MM.1S (cell line): ENCODE measurements around the gene FBLL1.

ENCODE experiments used
- DNase-seq: peaks from one replicate; pipeline ENCODE4 v3.0.0-alpha.2; 2015
- H2AFZ ChIP-seq: fragments of 300-600 bp; sonication (generic); 2 replicates; pipeline ENCODE4 v1.6.0; 2016; ENCODE audit warnings: antibody characterized with exemption, low read length
- H3F3A ChIP-seq: fragments of 300-600 bp; sonication (generic); 2 replicates; pipeline ENCODE4 v1.6.1; 2016; ENCODE audit warnings: mild to moderate bottlenecking, antibody characterized with exemption, low read length, moderate library complexity, mixed read lengths; ENCODE audit not compliant: insufficient read depth
- H3K27ac ChIP-seq: fragments of 300-600 bp; sonication (generic); 2 replicates; pipeline ENCODE4 v1.5.1; 2016; ENCODE audit warnings: mild to moderate bottlenecking, low read length
- H3K27me3 ChIP-seq: fragments of 300-600 bp; sonication (generic); replicated peaks from 2 replicates; pipeline ENCODE4 v1.6.0; 2016; ENCODE audit warnings: low read length; ENCODE audit not compliant: insufficient read depth
- H3K36me3 ChIP-seq: fragments of 300-600 bp; sonication (generic); replicated peaks from 2 replicates; pipeline ENCODE4 v1.6.1; 2016; ENCODE audit warnings: mild to moderate bottlenecking, low read length, mixed read lengths; ENCODE audit not compliant: insufficient read depth
- H3K4me1 ChIP-seq: fragments of 300-600 bp; sonication (generic); 2 replicates; pipeline ENCODE4 v1.6.1; 2016; ENCODE audit warnings: low read length, mixed read lengths
- H3K4me2 ChIP-seq: fragments of 300-600 bp; sonication (generic); 2 replicates; pipeline ENCODE4 v1.6.0; 2016; ENCODE audit warnings: low read depth, low read length
- H3K4me3 ChIP-seq: fragments of 300-600 bp; sonication (generic); 2 replicates; pipeline ENCODE4 v1.5.1; 2016; ENCODE audit warnings: low read length, mixed read lengths
- H3K79me2 ChIP-seq: fragments of 300-600 bp; sonication (generic); 2 replicates; pipeline ENCODE4 v1.6.1; 2016; ENCODE audit warnings: mixed run types, low read length, mixed read lengths
- H3K9ac ChIP-seq: fragments of 300-600 bp; sonication (generic); 2 replicates; pipeline ENCODE4 v1.6.1; 2016; ENCODE audit warnings: low read length, mixed read lengths
- H3K9me2 ChIP-seq: fragments of 300-600 bp; sonication (generic); replicated peaks from 2 replicates; pipeline ENCODE4 v1.6.1; 2016; ENCODE audit warnings: mild to moderate bottlenecking, low read length, mixed read lengths; ENCODE audit not compliant: insufficient read depth
- H3K9me3 ChIP-seq: fragments of 300-600 bp; sonication (generic); replicated peaks from 2 replicates; pipeline ENCODE4 v1.6.1; 2016; ENCODE audit warnings: mild to moderate bottlenecking, low read length, mixed read lengths; ENCODE audit not compliant: insufficient read depth
- H4K20me1 ChIP-seq: fragments of 300-600 bp; sonication (generic); 2 replicates; pipeline ENCODE4 v1.6.1; 2016; ENCODE audit warnings: mild to moderate bottlenecking, low read length, moderate library complexity, mixed read lengths; ENCODE audit not compliant: insufficient read depth
- EZH2 ChIP-seq: fragments of 300-600 bp; sonication (generic); optimal IDR thresholded peaks from 2 replicates; pipeline ENCODE3; 2017; ENCODE audit warnings: low read depth, mild to moderate bottlenecking, antibody characterized with exemption, low read length, mixed read lengths
- EZH2phosphoT487 ChIP-seq: fragments of 300-600 bp; sonication (generic); IDR thresholded peaks from 2 replicates; pipeline ENCODE4 v1.6.1; 2018; ENCODE audit warnings: antibody characterized with exemption, low read length
- TF ChIP-seq, protein P1 (sequence below): fragments of 300-600 bp; sonication (generic); IDR thresholded peaks from 2 replicates; pipeline ENCODE4 v1.5.1; 2016; ENCODE audit warnings: antibody characterized with exemption, low read length, mixed read lengths

The FBLL1 gene

DNA sequence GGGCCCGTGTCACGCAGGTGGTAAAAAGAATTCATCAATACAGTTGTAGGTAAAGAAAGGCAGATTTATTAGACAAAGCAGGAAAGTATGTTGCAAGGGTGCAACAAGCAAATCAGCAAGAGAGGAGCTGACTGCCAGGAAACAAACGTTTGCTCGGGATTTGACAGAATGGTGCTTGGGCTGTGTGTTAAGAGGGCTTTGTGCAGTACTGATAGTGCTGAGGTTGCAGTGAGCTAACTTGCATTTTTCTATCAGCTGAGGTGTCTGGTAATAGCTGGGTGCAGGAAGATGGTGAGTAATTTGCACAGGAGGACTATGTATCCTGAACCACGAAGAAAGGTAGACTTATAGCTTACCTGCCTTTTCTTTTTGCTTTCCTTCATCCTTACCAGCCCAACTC, 46.7 kb upstream of the FBLL1 start:
- H3K9me3 ChIP-seq = no peaks in the 10 kb centered on the region
- H3K27me3 ChIP-seq = no peaks in the 10 kb centered on the region
- H3K27ac ChIP-seq = peak overlapping the region; percentile 67; the same call in 1 of the 2 replicates
- H3K4me3 ChIP-seq = 0 out of 2 replicates have a peak overlapping the region, but pooled peaks have one; percentile 37
- peaks cover 11% of the 10 kb centered on the region for H3K79me2 ChIP-seq
- H3K4me2 ChIP-seq = peak overlapping the region; percentile 70
- peaks cover 25% of the 10 kb centered on the region for H3K4me1 ChIP-seq
- DNase-seq = peak; percentile 23
- peaks cover 21% of the 10 kb centered on the region for H3F3A ChIP-seq
- H3K9ac ChIP-seq = no peak overlapping the region
- H2AFZ ChIP-seq = no peak overlapping the region
- no peaks in the 10 kb centered on the region for H3K36me3 ChIP-seq
- H4K20me1 ChIP-seq = no peaks in the 10 kb centered on the region
- H3K9me2 ChIP-seq = no peaks in the 10 kb centered on the region
- no peak for TF ChIP-seq EZH2phosphoT487
- TF ChIP-seq EZH2 = no peak
- TF ChIP-seq, protein P1, sequence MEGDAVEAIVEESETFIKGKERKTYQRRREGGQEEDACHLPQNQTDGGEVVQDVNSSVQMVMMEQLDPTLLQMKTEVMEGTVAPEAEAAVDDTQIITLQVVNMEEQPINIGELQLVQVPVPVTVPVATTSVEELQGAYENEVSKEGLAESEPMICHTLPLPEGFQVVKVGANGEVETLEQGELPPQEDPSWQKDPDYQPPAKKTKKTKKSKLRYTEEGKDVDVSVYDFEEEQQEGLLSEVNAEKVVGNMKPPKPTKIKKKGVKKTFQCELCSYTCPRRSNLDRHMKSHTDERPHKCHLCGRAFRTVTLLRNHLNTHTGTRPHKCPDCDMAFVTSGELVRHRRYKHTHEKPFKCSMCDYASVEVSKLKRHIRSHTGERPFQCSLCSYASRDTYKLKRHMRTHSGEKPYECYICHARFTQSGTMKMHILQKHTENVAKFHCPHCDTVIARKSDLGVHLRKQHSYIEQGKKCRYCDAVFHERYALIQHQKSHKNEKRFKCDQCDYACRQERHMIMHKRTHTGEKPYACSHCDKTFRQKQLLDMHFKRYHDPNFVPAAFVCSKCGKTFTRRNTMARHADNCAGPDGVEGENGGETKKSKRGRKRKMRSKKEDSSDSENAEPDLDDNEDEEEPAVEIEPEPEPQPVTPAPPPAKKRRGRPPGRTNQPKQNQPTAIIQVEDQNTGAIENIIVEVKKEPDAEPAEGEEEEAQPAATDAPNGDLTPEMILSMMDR = no peak

- DNase-seq = peak; percentile 94
- H3F3A ChIP-seq = peaks cover 9% of the 10 kb centered on the region
- no peaks in the 10 kb centered on the region for H3K9me2 ChIP-seq
- H3K9me3 ChIP-seq = no peaks in the 10 kb centered on the region
- H3K79me2 ChIP-seq = peaks cover 19% of the 10 kb centered on the region
- no peaks in the 10 kb centered on the region for H3K27me3 ChIP-seq
- peak within 1 kb of the TSS; percentile 17; the same call in 1 of the 2 replicates for H3K27ac ChIP-seq
- peak within 1 kb of the TSS; percentile 69 for H3K9ac ChIP-seq
- H2AFZ ChIP-seq = peak within 1 kb of the TSS; percentile 91
- H3K36me3 ChIP-seq = no peaks in the 10 kb centered on the region
- H3K4me2 ChIP-seq = peak within 1 kb of the TSS; percentile 89
- H4K20me1 ChIP-seq = no peaks in the 10 kb centered on the region
- H3K4me3 ChIP-seq = peak within 1 kb of the TSS; percentile 98
- no peak for TF ChIP-seq EZH2
- TF ChIP-seq, protein P1 = peak; percentile 94
- peaks cover 24% of the 10 kb centered on the region for H3K4me1 ChIP-seq
These were observed 42.8 kb upstream of the FBLL1 start, which contains the start of gene RARS1 for GRCh38 chr5:168486136-168486879. Gene RARS1, plus strand, starts transcription at chr5:168486471. Its CDS starts 28 bp downstream, at chr5:168486499.

DNA sequence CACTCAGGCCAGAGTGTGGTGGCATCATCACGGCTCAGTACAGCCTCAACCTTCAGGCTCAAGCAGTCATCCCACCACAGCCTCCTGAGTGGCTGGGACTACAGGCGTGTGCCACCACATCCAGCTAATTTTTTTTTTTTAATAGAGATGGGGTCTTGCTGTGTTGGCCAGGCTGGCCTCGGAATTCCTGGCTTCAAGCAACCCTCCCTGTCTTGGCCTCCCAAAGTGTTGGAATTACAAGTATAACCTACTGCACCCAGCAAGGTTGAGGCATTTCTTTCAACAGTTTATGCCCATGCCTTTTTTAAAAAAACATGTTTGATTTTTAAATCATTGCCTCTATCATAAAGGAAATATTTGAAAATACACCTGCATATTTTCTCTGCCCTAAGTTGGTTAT, 40.0 kb upstream of the FBLL1 start:
- H3K79me2 ChIP-seq = peaks cover 19% of the 10 kb centered on the region
- no peaks in the 10 kb centered on the region for H4K20me1 ChIP-seq
- peaks cover 6% of the 10 kb centered on the region for H3K36me3 ChIP-seq
- no peak overlapping the region for H3K4me3 ChIP-seq
- H3K27ac ChIP-seq = no peak overlapping the region
- no peak for TF ChIP-seq EZH2
- TF ChIP-seq, protein P1 = no peak
- TF ChIP-seq EZH2phosphoT487 = no peak
- no peaks in the 10 kb centered on the region for H3F3A ChIP-seq
- no peaks in the 10 kb centered on the region for H3K9me3 ChIP-seq
- no peak overlapping the region for H3K4me2 ChIP-seq
- no peak overlapping the region for H3K9ac ChIP-seq
- no peak overlapping the region for H2AFZ ChIP-seq
- no peaks in the 10 kb centered on the region for H3K27me3 ChIP-seq
- DNase-seq = no peak
- no peaks in the 10 kb centered on the region for H3K9me2 ChIP-seq
- peaks cover 11% of the 10 kb centered on the region; the same call in 1 of the 2 replicates for H3K4me1 ChIP-seq
